ENCODE results near the gene DDTL. TPM values are rescaled to one million over a fixed set of nuclear protein-coding genes. Genes with fewer than 3 reads are reported as not detected.
"Not testable (repeated sequence)": the region's sequence is repeated elsewhere in the genome, so short reads cannot be mapped to it uniquely, and the experiment has no call there.

The DDTL gene
- 2.6 TPM for polyA plus RNA-seq (2012; ENCODE audit: low read depth, missing spikeins)

- not testable (repeated sequence) for DNase-seq (ENCODE audit: insufficient read length, low spot score)
- peak; percentile 97 for FAIRE-seq
These were observed at the start of gene DDTL for GRCh38 chr22:23966568-23966967. Gene DDTL, plus strand, starts transcription at chr22:23966888. Its CDS starts 27 bp downstream, at chr22:23966915.

- not testable (repeated sequence) for DNase-seq (ENCODE audit: insufficient read length, low spot score); FAIRE-seq
These were observed 46.4 kb upstream of the DDTL start for GRCh38 chr22:23920267-23920611.

- DNase-seq (ENCODE audit: insufficient read length, low spot score); FAIRE-seq: not testable (repeated sequence)
These were observed 45.0 kb upstream of the DDTL start for GRCh38 chr22:23921586-23922201.

GRCh38 chr22:23922921-23923320 is 43.8 kb upstream of the DDTL start:
- TF ChIP-seq SPI1 (IDR thresholded peaks at IDR 0.05; ENCODE audit: low read depth, low read length), result no peak
- no peak for TF ChIP-seq POU2F2 (IDR thresholded peaks at IDR 0.05; ENCODE audit: low read depth, low read length)
- no peak for TF ChIP-seq POLR2A (IDR thresholded peaks at IDR 0.05; ENCODE audit: low read depth, low read length)
- no peak for TF ChIP-seq TAF1 (IDR thresholded peaks at IDR 0.05; ENCODE audit: low read depth, low read length)
- TF ChIP-seq POLR2AphosphoS5 (IDR thresholded peaks at IDR 0.05; ENCODE audit: low read depth, low read length), result no peak
- no peak for TF ChIP-seq PAX5 (IDR thresholded peaks at IDR 0.05; ENCODE audit: insufficient read depth, low read length, severe bottlenecking)
- no peak for FAIRE-seq
- no peak for DNase-seq (ENCODE audit: insufficient read length, low spot score)

- FAIRE-seq, result peak; percentile 9
- TF ChIP-seq POLR2A (IDR thresholded peaks at IDR 0.05; ENCODE audit: low read depth, low read length) (no peak), TAF1 (IDR thresholded peaks at IDR 0.05; ENCODE audit: low read depth, low read length) (no peak), POU2F2 (IDR thresholded peaks at IDR 0.05; ENCODE audit: low read depth, low read length) (no peak), POLR2AphosphoS5 (IDR thresholded peaks at IDR 0.05; ENCODE audit: low read depth, low read length) (no peak), SPI1 (IDR thresholded peaks at IDR 0.05; ENCODE audit: low read depth, low read length) (no peak), PAX5 (IDR thresholded peaks at IDR 0.05; ENCODE audit: insufficient read depth, low read length, severe bottlenecking) (no peak)
- DNase-seq (ENCODE audit: insufficient read length, low spot score), result no peak
These were observed 41.6 kb upstream of the DDTL start for GRCh38 chr22:23925020-23925606.

GRCh38 chr22:23926561-23926960 is 40.1 kb upstream of the DDTL start:
- DNase-seq (ENCODE audit: insufficient read length, low spot score) (no peak), FAIRE-seq (no peak)
- TF ChIP-seq TAF1 (IDR thresholded peaks at IDR 0.05; ENCODE audit: low read depth, low read length) (no peak), POU2F2 (IDR thresholded peaks at IDR 0.05; ENCODE audit: low read depth, low read length) (no peak), POLR2A (IDR thresholded peaks at IDR 0.05; ENCODE audit: low read depth, low read length) (no peak), POLR2AphosphoS5 (IDR thresholded peaks at IDR 0.05; ENCODE audit: low read depth, low read length) (no peak), SPI1 (IDR thresholded peaks at IDR 0.05; ENCODE audit: low read depth, low read length) (no peak), PAX5 (IDR thresholded peaks at IDR 0.05; ENCODE audit: insufficient read depth, low read length, severe bottlenecking) (no peak)

- FAIRE-seq (no peak), DNase-seq (ENCODE audit: insufficient read length, low spot score) (no peak)
- TF ChIP-seq POU2F2 (IDR thresholded peaks at IDR 0.05; ENCODE audit: low read depth, low read length) (no peak), POLR2A (IDR thresholded peaks at IDR 0.05; ENCODE audit: low read depth, low read length) (no peak), SPI1 (IDR thresholded peaks at IDR 0.05; ENCODE audit: low read depth, low read length) (no peak), TAF1 (IDR thresholded peaks at IDR 0.05; ENCODE audit: low read depth, low read length) (no peak), POLR2AphosphoS5 (IDR thresholded peaks at IDR 0.05; ENCODE audit: low read depth, low read length) (no peak), PAX5 (IDR thresholded peaks at IDR 0.05; ENCODE audit: insufficient read depth, low read length, severe bottlenecking) (no peak)
These were observed 28.2 kb upstream of the DDTL start for GRCh38 chr22:23938328-23939016.

GRCh38 chr22:23939017-23939357 is 27.7 kb upstream of the DDTL start:
- no peak for FAIRE-seq
- TF ChIP-seq SPI1 (IDR thresholded peaks at IDR 0.05; ENCODE audit: low read depth, low read length), result no peak
- TF ChIP-seq PAX5 (IDR thresholded peaks at IDR 0.05; ENCODE audit: insufficient read depth, low read length, severe bottlenecking), result no peak
- no peak for TF ChIP-seq POU2F2 (IDR thresholded peaks at IDR 0.05; ENCODE audit: low read depth, low read length)
- TF ChIP-seq TAF1 (IDR thresholded peaks at IDR 0.05; ENCODE audit: low read depth, low read length), result no peak
- TF ChIP-seq POLR2A (IDR thresholded peaks at IDR 0.05; ENCODE audit: low read depth, low read length), result no peak
- no peak for TF ChIP-seq POLR2AphosphoS5 (IDR thresholded peaks at IDR 0.05; ENCODE audit: low read depth, low read length)
- no peak for DNase-seq (ENCODE audit: insufficient read length, low spot score)

GRCh38 chr22:23940166-23940565 is 26.5 kb upstream of the DDTL start:
- DNase-seq (ENCODE audit: insufficient read length, low spot score); FAIRE-seq: not testable (repeated sequence)

GRCh38 chr22:23947391-23947790 is 19.3 kb upstream of the DDTL start:
- not testable (repeated sequence) for DNase-seq (ENCODE audit: insufficient read length, low spot score); FAIRE-seq

- not testable (repeated sequence) for DNase-seq (ENCODE audit: insufficient read length, low spot score); FAIRE-seq
These were observed 16.9 kb upstream of the DDTL start for GRCh38 chr22:23949764-23950163.

GRCh38 chr22:23951383-23951782 is 15.3 kb upstream of the DDTL start:
- not testable (repeated sequence) for FAIRE-seq; DNase-seq (ENCODE audit: insufficient read length, low spot score)

- not testable (repeated sequence) for FAIRE-seq; DNase-seq (ENCODE audit: insufficient read length, low spot score)
These were observed 13.8 kb upstream of the DDTL start for GRCh38 chr22:23952794-23953405.

- not testable (repeated sequence) for DNase-seq (ENCODE audit: insufficient read length, low spot score); FAIRE-seq
These were observed 13.2 kb upstream of the DDTL start for GRCh38 chr22:23953485-23953884.

- peak; percentile 79 for FAIRE-seq
- not testable (repeated sequence) for DNase-seq (ENCODE audit: insufficient read length, low spot score)
These were observed 12.3 kb upstream of the DDTL start for GRCh38 chr22:23954193-23954990.
